ENCODE results near the gene WDR19.

The WDR19 gene

DNA sequence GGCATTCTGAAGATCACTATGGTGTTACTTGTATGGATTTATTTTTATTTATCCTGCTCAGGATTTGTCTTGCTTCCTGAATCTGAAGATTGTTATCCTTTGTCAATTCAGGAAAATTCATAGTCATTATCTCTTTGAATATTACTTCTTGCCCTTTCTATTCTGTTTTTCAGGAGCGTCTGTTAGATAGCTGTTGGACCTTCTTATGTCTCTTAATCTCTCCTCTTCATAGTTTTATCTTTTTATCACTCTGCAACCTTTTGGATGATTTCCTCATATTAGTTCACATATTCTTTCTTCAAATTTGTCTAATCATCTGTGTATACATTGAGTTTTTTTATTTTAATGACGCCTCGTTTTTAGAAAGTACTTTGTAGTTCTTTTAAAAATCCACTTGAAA is 19.6 kb downstream of the WDR19 start:
- H3K4me1 Mint-ChIP-seq (ENCODE audit: low read depth) = no peaks in the 10 kb centered on the region
- no peak overlapping the region for H3K4me3 Mint-ChIP-seq
- intact Hi-C loops (cut with micrococcal nuclease) = no loop called here
- H3K27ac Mint-ChIP-seq = no peak overlapping the region
- peaks cover 11% of the 10 kb centered on the region for H3K9me3 Mint-ChIP-seq
- H3K36me3 Mint-ChIP-seq (ENCODE audit: low read depth) = peaks cover 16% of the 10 kb centered on the region
- no peaks in the 10 kb centered on the region for H3K27me3 Mint-ChIP-seq

GRCh38 chr4:39204543-39204942 is 22.2 kb downstream of the WDR19 start:
- Mint-ChIP-seq H3K27me3 (no peaks in the 10 kb centered on the region), H3K36me3 (ENCODE audit: low read depth) (peaks cover 20% of the 10 kb centered on the region), H3K4me3 (no peak overlapping the region), H3K9me3 (peaks cover 11% of the 10 kb centered on the region), H3K27ac (no peak overlapping the region), H3K4me1 (ENCODE audit: low read depth) (no peaks in the 10 kb centered on the region)
- intact Hi-C loops (cut with micrococcal nuclease) = no loop called here

DNA sequence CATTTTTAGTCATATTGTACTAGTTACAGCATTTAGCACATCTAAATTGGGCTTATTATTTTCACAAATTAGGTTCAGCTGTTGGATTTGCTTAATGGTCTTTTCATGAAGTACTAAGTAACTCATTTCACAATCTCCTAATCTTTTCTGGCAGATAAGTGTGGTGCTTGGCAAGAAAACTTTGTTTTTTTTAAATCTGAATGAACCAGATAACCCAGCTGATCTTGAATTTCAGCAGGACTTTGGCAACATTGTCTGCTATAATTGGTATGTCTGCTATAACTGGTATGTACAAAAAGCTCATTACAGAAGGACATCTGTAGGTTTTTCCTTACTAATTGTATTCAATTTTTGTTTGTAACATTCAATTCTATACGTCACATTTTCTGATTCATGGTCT is 22.7 kb downstream of the WDR19 start:
- H3K9me3 Mint-ChIP-seq = peaks cover 11% of the 10 kb centered on the region
- H3K27me3 Mint-ChIP-seq = no peaks in the 10 kb centered on the region
- H3K36me3 Mint-ChIP-seq (ENCODE audit: low read depth) = peaks cover 20% of the 10 kb centered on the region
- no peak overlapping the region for H3K27ac Mint-ChIP-seq
- no peaks in the 10 kb centered on the region for H3K4me1 Mint-ChIP-seq (ENCODE audit: low read depth)
- intact Hi-C loops (cut with micrococcal nuclease) = no loop called here
- H3K4me3 Mint-ChIP-seq = no peak overlapping the region

- Mint-ChIP-seq H3K9me3 (peaks cover 11% of the 10 kb centered on the region), H3K36me3 (ENCODE audit: low read depth) (peaks cover 20% of the 10 kb centered on the region), H3K4me3 (no peak overlapping the region), H3K27me3 (no peaks in the 10 kb centered on the region), H3K4me1 (ENCODE audit: low read depth) (no peaks in the 10 kb centered on the region), H3K27ac (no peak overlapping the region)
- intact Hi-C loops (cut with micrococcal nuclease) = no loop called here
Measured at GRCh38 chr4:39205476-39205875, 23.1 kb downstream of the WDR19 start.

GRCh38 chr4:39227906-39228305 is 45.6 kb downstream of the WDR19 start:
- Mint-ChIP-seq H3K4me1 (ENCODE audit: low read depth) (peaks cover 5% of the 10 kb centered on the region), H3K9me3 (no peaks in the 10 kb centered on the region), H3K27me3 (no peaks in the 10 kb centered on the region), H3K36me3 (ENCODE audit: low read depth) (no peaks in the 10 kb centered on the region), H3K27ac (no peak overlapping the region), H3K4me3 (no peak overlapping the region)
- intact Hi-C loops (cut with micrococcal nuclease) = no loop called here

DNA sequence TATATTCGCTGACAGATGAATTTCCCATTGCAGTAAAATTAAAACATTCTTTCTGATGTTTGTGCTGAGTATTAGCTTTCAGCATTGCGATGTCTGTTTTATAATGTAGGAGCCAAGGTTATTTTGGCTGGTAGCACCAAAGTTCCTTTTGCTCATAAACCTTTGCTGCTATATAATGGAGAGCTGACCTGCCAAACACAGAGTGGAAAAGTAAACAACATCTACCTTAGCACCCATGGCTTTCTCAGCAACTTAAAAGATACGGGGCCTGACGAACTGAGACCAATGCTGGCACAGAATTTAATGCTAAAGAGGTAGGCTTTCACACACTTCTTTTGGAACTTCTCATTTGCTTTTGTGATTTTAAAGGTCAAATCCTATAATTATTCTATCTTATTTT is 46.0 kb downstream of the WDR19 start:
- Mint-ChIP-seq H3K9me3 (no peaks in the 10 kb centered on the region), H3K36me3 (ENCODE audit: low read depth) (no peaks in the 10 kb centered on the region), H3K4me3 (no peak overlapping the region), H3K4me1 (ENCODE audit: low read depth) (peaks cover 5% of the 10 kb centered on the region), H3K27me3 (no peaks in the 10 kb centered on the region), H3K27ac (no peak overlapping the region)
- intact Hi-C loops (cut with micrococcal nuclease) = no loop called here

- intact Hi-C loops (cut with micrococcal nuclease) = no loop called here
- H3K9me3 Mint-ChIP-seq = no peaks in the 10 kb centered on the region
- no peaks in the 10 kb centered on the region for H3K27me3 Mint-ChIP-seq
- H3K36me3 Mint-ChIP-seq (ENCODE audit: low read depth) = no peaks in the 10 kb centered on the region
- H3K4me3 Mint-ChIP-seq = no peak overlapping the region
- peaks cover 5% of the 10 kb centered on the region for H3K4me1 Mint-ChIP-seq (ENCODE audit: low read depth)
- H3K27ac Mint-ChIP-seq = no peak overlapping the region
Measured at GRCh38 chr4:39230462-39230861, 48.1 kb downstream of the WDR19 start.

GRCh38 chr4:39231660-39232059 is 49.3 kb downstream of the WDR19 start:
- no peaks in the 10 kb centered on the region for H3K27me3 Mint-ChIP-seq
- H3K4me3 Mint-ChIP-seq = no peak overlapping the region
- no peaks in the 10 kb centered on the region for H3K9me3 Mint-ChIP-seq
- no peaks in the 10 kb centered on the region for H3K36me3 Mint-ChIP-seq (ENCODE audit: low read depth)
- no peaks in the 10 kb centered on the region for H3K4me1 Mint-ChIP-seq (ENCODE audit: low read depth)
- intact Hi-C loops (cut with micrococcal nuclease) = no loop called here
- H3K27ac Mint-ChIP-seq = no peak overlapping the region

- H3K9me3 Mint-ChIP-seq = no peaks in the 10 kb centered on the region
- no peaks in the 10 kb centered on the region for H3K4me1 Mint-ChIP-seq (ENCODE audit: low read depth)
- intact Hi-C loops (cut with micrococcal nuclease) = no loop called here
- no peaks in the 10 kb centered on the region for H3K27me3 Mint-ChIP-seq
- no peak overlapping the region for H3K27ac Mint-ChIP-seq
- no peak overlapping the region for H3K4me3 Mint-ChIP-seq
- no peaks in the 10 kb centered on the region for H3K36me3 Mint-ChIP-seq (ENCODE audit: low read depth)
Measured at GRCh38 chr4:39232100-39232499, 49.8 kb downstream of the WDR19 start.

DNA sequence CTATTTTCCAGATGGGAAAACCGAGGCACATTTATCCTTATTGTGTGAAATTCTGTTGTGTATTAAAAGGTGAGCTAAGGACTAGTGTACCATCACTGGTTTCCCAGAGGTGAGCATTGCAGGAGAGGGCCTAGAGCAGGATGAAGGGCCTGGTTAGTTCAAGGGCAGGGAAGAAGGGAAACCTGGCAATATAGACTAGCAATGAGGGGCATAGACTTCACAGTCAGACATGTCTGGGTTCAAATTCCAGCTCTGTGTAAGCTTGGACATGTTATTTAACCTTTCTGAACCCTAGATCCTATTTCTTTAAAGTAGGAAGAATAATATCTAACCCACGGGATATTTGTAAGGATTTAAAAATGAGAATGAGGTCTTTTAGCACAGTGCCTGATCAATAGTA is 50.8 kb downstream of the WDR19 start:
- H3K4me1 Mint-ChIP-seq (ENCODE audit: low read depth) = no peaks in the 10 kb centered on the region
- no peaks in the 10 kb centered on the region for H3K36me3 Mint-ChIP-seq (ENCODE audit: low read depth)
- H3K9me3 Mint-ChIP-seq = no peaks in the 10 kb centered on the region
- intact Hi-C loops (cut with micrococcal nuclease) = no loop called here
- H3K27ac Mint-ChIP-seq = no peak overlapping the region
- H3K4me3 Mint-ChIP-seq = no peak overlapping the region
- H3K27me3 Mint-ChIP-seq = no peaks in the 10 kb centered on the region

GRCh38 chr4:39233783-39234182 is 51.5 kb downstream of the WDR19 start:
- Mint-ChIP-seq H3K9me3 (no peaks in the 10 kb centered on the region), H3K27me3 (no peaks in the 10 kb centered on the region), H3K4me1 (ENCODE audit: low read depth) (no peaks in the 10 kb centered on the region), H3K4me3 (no peak overlapping the region), H3K27ac (no peak overlapping the region), H3K36me3 (ENCODE audit: low read depth) (no peaks in the 10 kb centered on the region)
- intact Hi-C loops (cut with micrococcal nuclease) = no loop called here

DNA sequence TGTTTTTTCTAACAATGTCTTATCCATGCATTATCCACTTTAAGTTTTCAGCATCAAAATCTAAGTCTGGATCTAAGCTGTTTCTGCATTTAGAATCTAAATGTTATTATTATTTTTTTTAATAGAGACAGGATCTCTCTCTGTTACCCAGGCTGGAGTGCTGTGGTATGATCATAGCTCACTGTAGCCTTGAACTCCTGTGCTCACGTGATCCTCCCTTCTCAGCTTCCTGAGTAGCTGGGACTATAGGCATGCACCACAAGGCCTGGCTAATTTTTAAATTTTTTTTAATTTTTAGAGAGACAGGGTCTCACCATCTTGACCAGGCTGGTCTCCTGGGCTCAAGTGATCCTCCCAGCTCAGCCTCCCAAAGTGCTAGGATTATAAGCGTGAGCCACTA is 52.7 kb downstream of the WDR19 start:
- no peaks in the 10 kb centered on the region for H3K36me3 Mint-ChIP-seq (ENCODE audit: low read depth)
- no peak overlapping the region for H3K4me3 Mint-ChIP-seq
- H3K9me3 Mint-ChIP-seq = no peaks in the 10 kb centered on the region
- no peak overlapping the region for H3K27ac Mint-ChIP-seq
- no peaks in the 10 kb centered on the region for H3K4me1 Mint-ChIP-seq (ENCODE audit: low read depth)
- intact Hi-C loops (cut with micrococcal nuclease) = no loop called here
- H3K27me3 Mint-ChIP-seq = no peaks in the 10 kb centered on the region

DNA sequence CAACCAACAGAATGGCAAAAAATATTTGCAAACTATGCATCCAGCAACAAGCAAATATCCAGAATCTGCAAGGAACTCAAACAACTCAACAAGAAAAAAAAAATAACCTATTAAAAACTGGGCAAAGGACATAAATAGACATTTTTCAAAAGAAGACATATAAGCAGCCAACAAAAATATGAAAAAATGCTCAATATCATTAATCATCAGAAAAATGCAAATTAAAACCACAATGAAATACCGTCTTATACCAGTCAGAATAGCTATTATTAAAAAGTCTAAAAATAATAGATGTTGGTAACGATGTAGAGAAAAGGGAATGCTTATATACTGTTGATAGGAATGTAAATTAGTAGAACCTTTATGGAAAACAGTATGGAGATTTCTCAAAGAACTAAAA is 53.4 kb downstream of the WDR19 start:
- H3K4me1 Mint-ChIP-seq (ENCODE audit: low read depth) = no peaks in the 10 kb centered on the region
- H3K27me3 Mint-ChIP-seq = no peaks in the 10 kb centered on the region
- H3K4me3 Mint-ChIP-seq = no peak overlapping the region
- H3K36me3 Mint-ChIP-seq (ENCODE audit: low read depth) = no peaks in the 10 kb centered on the region
- intact Hi-C loops (cut with micrococcal nuclease) = no loop called here
- H3K27ac Mint-ChIP-seq = no peak overlapping the region
- no peaks in the 10 kb centered on the region for H3K9me3 Mint-ChIP-seq

DNA sequence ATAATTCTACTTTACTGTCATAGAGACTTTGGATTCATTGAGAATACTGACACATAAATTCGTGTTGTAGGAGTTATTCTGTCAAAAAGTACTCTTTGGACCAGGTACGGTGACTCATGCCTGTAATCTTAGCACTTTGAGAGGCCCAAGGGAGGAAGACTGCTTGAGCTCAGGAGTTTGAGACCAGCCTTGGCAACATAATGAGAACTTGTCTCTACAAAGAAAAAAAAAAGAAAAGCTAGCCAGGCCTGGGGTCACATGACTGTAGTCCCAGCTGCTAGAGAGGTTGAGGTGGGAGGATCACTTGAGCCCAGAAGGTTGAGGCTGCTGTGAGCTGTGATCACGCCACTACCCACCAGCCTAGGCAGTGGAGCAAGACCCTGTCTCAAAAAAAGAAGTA is 54.9 kb downstream of the WDR19 start:
- Mint-ChIP-seq H3K9me3 (no peaks in the 10 kb centered on the region), H3K27ac (no peak overlapping the region), H3K4me3 (no peak overlapping the region)

GRCh38 chr4:39243462-39243861 is 61.1 kb downstream of the WDR19 start:
- Mint-ChIP-seq H3K4me3 (no peak overlapping the region), H3K36me3 (ENCODE audit: low read depth) (peaks cover 4% of the 10 kb centered on the region), H3K4me1 (ENCODE audit: low read depth) (no peaks in the 10 kb centered on the region), H3K9me3 (peaks cover 22% of the 10 kb centered on the region), H3K27ac (no peak overlapping the region), H3K27me3 (no peaks in the 10 kb centered on the region)
- intact Hi-C loops (cut with micrococcal nuclease) = no loop called here

More for the DNA sequence above, 54.9 kb downstream of the WDR19 start:
- Mint-ChIP-seq H3K36me3 (ENCODE audit: low read depth) (no peaks in the 10 kb centered on the region), H3K27me3 (no peaks in the 10 kb centered on the region), H3K4me1 (ENCODE audit: low read depth) (no peaks in the 10 kb centered on the region)
- intact Hi-C loops (cut with micrococcal nuclease) = no loop called here

DNA sequence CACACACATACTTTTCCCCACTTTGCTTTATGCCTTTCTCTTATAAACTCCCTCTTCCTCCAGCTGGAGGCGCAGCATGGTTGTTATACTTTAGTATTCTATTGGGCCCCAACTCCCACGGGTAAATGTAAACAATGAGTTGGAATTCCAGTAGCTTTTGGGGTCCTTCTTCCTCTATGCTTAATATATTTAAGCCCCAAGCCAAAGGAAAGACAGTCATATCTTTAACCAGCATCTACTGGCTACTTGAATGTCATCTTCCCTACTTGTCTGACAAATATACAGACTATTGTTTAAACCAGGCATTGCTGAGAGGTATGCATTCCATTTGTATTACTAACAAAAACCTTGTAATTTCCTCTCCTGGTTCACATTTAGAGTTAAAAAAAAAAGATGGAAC is 72.9 kb downstream of the WDR19 start:
- Mint-ChIP-seq H3K27me3 (no peaks in the 10 kb centered on the region), H3K36me3 (ENCODE audit: low read depth) (no peaks in the 10 kb centered on the region), H3K4me1 (ENCODE audit: low read depth) (no peaks in the 10 kb centered on the region), H3K27ac (no peak overlapping the region), H3K9me3 (no peaks in the 10 kb centered on the region), H3K4me3 (no peak overlapping the region)
- intact Hi-C loops (cut with micrococcal nuclease) = no loop called here
